ENCODE results near the gene PPM1A.

The PPM1A gene

DNA sequence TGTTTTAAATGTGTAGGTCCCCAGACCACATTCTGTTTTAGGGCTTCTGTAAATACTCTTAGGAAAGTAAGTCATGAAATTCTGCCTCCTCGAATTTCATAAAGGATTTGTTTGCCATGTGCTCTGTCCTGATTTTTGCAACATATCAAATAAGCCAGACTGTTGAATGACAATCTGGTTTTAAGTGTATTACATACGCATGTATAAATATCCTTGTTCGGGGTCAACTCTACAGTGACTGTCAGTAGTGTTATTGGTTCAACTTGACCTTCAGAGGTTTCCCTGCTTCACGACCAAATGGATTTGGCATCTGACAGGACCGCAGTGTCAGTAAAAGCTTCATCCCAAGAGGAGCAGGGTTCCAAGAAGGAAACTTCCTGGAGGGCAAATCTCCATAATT is 52.7 kb downstream of the PPM1A start:
- H3K4me3 ChIP-seq, result no peak overlapping the region
- no peak for DNase-seq (ENCODE audit: low spot score)
- H3K27ac ChIP-seq, result no peak overlapping the region
- TF ChIP-seq, protein P1, sequence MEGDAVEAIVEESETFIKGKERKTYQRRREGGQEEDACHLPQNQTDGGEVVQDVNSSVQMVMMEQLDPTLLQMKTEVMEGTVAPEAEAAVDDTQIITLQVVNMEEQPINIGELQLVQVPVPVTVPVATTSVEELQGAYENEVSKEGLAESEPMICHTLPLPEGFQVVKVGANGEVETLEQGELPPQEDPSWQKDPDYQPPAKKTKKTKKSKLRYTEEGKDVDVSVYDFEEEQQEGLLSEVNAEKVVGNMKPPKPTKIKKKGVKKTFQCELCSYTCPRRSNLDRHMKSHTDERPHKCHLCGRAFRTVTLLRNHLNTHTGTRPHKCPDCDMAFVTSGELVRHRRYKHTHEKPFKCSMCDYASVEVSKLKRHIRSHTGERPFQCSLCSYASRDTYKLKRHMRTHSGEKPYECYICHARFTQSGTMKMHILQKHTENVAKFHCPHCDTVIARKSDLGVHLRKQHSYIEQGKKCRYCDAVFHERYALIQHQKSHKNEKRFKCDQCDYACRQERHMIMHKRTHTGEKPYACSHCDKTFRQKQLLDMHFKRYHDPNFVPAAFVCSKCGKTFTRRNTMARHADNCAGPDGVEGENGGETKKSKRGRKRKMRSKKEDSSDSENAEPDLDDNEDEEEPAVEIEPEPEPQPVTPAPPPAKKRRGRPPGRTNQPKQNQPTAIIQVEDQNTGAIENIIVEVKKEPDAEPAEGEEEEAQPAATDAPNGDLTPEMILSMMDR (IDR thresholded peaks at IDR 0.05), result no peak

DNA sequence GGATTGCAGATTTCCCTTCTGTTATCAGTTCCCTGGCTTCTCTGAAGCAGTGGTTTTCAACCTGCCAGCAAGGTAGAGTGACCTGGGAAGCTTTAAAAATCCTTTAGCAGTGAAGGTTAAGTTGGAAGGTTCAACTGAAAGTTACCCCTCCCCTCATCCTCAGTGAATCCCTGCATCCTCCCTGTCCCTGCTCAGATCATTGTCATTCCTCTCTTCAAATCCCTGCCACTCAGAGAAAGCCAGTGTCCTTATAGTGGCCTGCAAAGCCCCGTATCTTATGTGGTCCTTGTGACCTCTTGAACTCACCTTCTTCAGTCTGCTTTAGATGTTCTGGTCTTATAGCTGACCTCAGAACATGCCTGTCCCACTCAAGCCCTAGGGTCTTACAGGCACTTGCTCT is 53.6 kb downstream of the PPM1A start:
- H3K4me3 ChIP-seq, result no peak overlapping the region
- no peak for DNase-seq (ENCODE audit: low spot score)
- TF ChIP-seq, protein P1 (IDR thresholded peaks at IDR 0.05), result no peak
- H3K27ac ChIP-seq, result no peak overlapping the region

DNA sequence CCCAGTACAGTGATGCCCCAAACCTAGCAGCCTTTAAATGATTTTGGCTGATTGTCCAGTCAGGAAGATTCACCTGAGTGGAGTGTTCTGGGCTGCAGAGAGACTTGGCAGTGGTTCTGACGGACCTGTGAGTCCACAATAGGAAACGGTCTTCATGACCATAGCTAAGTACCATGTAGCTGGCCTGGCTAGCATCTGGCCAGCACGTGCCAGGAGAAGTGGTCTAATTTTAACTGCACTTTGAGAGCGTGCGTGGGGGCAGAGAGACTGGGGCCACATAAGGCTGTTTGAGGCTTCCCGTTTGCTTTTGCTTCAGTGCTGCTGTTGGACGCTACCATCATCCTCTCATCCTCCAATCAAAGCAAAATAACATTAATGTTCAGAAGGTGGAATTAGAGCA is 54.7 kb downstream of the PPM1A start:
- DNase-seq (ENCODE audit: low spot score), result no peak
- TF ChIP-seq, protein P1 (IDR thresholded peaks at IDR 0.05), result no peak
- H3K4me3 ChIP-seq, result no peak overlapping the region
- no peak overlapping the region for H3K27ac ChIP-seq

DNA sequence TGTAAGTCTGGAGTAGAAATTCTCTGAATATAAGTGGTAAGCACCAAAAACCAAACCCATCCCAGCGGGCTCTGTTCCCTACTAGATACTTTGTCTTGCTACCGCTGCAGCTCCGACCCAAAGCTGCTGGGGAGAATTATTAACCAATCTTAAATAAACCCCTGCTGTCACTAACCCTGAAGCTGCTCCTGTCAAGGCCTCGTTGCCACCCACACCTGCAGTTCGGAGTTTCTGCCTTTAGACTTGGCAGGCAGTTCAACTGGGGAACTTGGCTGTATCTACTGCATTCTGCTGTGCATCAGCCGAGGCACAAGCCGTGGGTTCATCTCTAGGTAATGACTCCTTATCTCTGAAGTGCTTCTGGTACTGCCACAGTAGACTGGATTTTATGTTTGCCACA is 55.5 kb downstream of the PPM1A start:
- TF ChIP-seq, protein P1 (IDR thresholded peaks at IDR 0.05), result no peak
- no peak overlapping the region for H3K4me3 ChIP-seq
- H3K27ac ChIP-seq, result no peak overlapping the region
- no peak for DNase-seq (ENCODE audit: low spot score)

DNA sequence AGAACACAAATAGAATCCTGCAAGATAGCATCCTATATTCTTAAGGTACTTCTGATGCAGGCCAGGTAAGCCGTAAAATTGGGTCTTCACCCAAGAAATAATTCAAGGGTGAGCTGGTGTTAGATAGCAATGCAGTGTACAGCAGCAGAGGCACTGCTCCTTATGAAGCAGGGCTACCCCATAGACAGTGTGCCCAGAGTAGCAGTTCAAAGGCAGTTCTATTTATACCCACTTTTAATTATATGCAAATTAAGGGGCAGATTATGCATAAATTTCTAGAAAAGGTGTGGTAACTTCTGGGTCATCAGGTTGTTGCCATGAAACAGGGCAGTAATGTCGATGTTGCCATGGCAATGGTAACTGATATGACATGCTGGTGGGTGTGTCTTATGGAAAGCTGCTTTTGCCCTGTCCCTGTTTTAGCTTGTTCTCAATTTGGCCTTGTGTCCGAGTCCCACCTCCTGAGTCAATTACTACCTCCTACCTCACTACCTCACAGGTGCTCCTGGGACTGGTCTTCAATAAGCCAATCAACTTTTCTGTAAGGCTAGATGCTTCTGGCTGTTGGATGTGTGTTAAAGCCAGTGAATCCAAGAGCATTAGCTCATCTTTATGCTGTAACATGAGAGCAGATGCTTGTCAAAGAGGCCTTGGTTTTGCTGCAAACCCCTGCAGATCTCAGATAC is 61.0 kb downstream of the PPM1A start:
- Histone ChIP-seq H3K27ac (no peak overlapping the region), H3K4me3 (no peak overlapping the region)
- TF ChIP-seq, protein P1 (IDR thresholded peaks at IDR 0.05), result no peak
- no peak for DNase-seq (ENCODE audit: low spot score)

DNA sequence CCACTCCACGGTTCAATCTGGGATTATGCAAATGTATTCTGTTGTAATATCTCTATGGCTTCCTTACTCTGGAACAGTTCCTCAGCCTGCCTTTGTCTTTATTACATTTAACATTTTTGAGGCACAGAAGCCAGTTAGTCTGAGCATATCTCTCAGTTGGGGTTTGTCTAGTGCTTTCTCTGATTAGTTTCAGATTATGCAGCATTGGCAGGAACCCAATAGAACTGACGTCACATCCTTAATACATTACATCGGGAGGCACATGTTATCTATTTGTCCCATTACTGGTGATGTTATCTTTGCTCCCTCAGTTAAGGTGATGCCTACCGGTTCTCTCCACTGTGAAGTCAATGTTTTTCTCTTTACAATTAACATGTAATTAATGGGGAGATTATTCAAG is 62.4 kb downstream of the PPM1A start:
- TF ChIP-seq, protein P1 (IDR thresholded peaks at IDR 0.05), result no peak
- DNase-seq (ENCODE audit: low spot score), result no peak
- H3K27ac ChIP-seq, result no peak overlapping the region

DNA sequence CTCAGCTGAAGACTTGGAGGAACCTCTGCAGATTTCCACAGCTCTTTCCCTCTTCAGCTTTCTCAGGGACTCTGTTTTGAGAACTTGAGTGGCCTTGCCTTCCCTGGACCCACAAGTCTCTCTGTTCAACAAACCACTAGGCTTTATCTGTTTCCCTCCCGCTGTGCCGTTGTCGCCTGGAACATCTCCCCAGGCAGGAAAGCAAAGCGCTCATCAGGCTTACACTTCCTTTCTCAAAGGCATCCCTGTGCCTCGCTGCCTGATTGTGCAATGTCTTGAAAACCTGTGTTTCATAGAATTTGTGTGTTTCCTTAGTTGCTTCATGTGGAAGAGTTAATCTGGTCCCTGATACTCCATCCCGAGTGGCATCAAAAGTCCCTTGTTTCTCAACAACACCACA is 64.1 kb downstream of the PPM1A start:
- Histone ChIP-seq H3K4me3 (no peak overlapping the region), H3K27ac (no peak overlapping the region)
- TF ChIP-seq, protein P1 (IDR thresholded peaks at IDR 0.05), result no peak
- no peak for DNase-seq (ENCODE audit: low spot score)

More for the DNA sequence above, 62.4 kb downstream of the PPM1A start:
- H3K4me3 ChIP-seq, result no peak overlapping the region
